Stimulated activated CD4-positive, alpha-beta T cell treated with anti-CD3 and anti-CD28 coated beads, Interleukin-4, amount 100 ng/mL, for 24 hours (primary cell): ENCODE results near the gene CACNG5.
"Not testable (repeated sequence)": the region's sequence is repeated elsewhere in the genome, so short reads cannot be mapped to it uniquely, and the experiment has no call there.

ENCODE experiments used
- DNase-seq: peaks from one replicate; pipeline ENCODE4 v3.0.0-alpha.2; 2020

The CACNG5 gene

GRCh38 chr17:66850692-66851091, 15.8 kb downstream of the CACNG5 start:
- no peak for DNase-seq

DNA sequence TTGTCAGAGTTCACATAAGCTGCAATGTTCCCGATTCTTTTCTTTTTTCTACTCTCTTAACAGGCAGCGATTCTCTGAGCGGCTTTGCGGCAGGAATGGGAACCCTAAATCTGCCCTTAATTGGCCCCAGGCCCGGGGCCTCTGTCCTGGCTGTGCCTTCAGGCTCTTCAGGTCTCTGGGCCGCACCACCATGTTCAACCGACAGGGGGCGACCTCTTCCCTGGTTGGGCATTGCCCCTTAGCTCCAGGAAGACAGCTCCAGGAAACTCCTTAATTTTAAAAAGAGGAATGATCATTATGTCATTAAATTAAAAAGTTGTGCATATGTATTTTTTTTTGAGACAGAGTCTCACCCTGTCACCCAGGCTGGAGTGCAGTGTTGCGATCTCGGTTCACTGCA, 20.3 kb downstream of the CACNG5 start:
- peak; percentile 21 for DNase-seq

- DNase-seq, result no peak
These were observed 23.5 kb downstream of the CACNG5 start for GRCh38 chr17:66858226-66859083.

DNA sequence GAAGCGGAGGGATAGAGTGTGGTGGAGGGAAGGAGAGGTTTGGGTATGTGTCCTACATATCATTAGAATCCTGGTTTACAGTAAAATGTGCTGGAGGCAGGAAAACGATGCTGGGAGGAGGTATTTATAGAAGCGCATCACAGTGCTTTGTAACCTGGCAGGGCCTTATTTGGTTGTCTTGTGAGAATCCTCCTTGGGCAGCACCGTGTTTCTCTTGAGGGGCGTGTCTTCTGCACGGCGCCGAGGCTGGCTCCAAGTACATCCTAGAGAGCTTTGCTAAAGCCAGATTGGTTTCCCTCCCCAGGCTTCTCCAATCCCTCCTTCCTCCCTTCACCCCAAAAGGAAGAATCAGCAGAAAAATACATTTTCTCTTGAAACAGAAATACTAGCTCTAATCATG, 24.4 kb downstream of the CACNG5 start:
- no peak for DNase-seq

- DNase-seq, result no peak
These were observed 25.3 kb downstream of the CACNG5 start for GRCh38 chr17:66860204-66860603.

- DNase-seq, result no peak
These were observed 28.9 kb downstream of the CACNG5 start for GRCh38 chr17:66863820-66864219.

DNA sequence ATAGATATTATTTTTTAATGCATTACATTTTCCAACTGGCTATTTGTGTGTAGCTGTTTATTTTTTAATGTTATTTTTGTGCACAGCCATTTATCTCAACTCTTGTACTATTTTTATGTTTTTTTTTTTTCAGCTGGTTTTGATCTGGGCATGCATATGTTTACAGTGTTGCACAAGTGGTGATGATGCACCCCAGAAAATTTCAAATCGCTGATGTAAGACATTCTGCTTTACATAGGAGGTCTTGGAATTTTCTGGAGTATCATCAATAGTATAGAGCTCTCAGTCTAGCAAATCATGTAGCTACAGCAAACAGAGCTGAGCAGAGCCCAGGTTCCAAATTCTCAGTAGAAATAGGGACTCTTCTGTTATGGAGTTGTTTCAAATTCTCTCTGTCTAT, 30.2 kb downstream of the CACNG5 start:
- no peak for DNase-seq

DNA sequence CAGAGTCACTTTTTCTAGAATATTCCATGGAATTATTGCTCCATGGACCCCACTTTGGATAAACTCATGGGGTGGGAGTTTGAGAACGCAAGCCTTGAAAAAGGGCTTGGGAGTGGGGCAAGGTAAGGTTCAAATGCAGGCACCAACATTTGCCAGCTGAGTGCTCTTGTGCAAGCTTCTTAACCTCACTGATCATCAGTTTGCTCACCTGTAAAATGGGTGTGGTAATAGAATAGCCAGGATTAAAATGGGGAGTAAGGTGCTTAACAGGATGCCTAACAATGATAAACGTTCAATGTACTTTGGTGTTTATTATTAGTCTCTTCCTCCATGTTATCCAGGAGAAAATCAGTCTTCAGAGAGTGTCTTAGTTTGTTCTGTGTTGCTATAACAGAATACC, 39.0 kb downstream of the CACNG5 start:
- DNase-seq, result no peak

DNA sequence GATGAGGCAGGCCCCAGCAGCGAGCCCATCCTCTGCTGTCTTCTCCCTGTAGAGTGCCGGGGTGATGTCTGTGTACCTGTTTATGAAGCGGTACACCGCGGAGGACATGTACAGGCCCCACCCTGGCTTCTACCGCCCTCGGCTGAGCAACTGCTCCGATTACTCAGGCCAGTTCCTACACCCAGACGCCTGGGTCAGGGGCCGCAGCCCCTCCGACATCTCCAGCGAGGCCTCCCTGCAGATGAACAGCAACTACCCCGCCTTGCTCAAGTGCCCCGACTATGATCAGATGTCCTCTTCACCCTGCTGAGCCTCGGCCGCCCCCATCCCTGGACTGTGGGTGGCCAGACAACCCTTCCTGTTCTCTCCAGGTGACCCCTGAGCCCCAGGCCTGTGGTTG, 50.0 kb downstream of the CACNG5 start:
- no peak for DNase-seq

GRCh38 chr17:66885417-66885816, 50.5 kb downstream of the CACNG5 start:
- no peak for DNase-seq

DNA sequence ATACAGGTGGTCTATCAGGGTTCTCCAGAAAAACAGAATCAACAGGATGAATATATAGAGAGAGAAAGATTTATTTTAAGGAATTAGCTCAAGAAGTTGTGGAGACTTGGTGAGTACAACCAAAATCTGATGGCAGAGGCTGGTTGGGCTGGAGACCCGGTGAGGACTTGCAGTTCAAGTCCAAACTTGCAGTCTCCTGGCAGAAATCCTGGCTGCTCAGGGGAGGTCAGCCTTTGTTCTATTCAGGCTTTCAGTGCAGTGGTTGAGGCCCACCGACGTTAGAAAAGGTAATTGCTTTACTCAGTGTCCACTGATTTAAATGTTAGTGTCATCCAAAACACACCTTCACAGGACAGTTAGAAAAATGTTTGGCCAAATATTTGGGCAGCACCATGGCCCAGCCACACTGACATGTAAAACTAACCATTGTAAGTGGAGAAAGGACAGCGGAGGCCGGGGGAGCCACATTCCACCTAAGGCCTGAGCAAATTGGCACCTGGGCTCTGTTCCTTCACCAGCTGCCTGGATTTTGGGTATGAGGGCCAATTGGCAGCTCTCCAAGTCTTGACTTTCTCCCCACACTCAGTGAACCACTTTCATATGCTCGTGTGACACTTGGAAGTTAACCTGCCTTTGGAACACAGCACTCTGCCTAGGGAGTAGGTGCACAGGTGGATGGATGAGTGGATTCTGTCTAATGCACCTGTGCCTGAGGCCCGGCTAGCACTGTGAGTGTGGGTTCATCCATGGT, 54.7 kb downstream of the CACNG5 start:
- no peak for DNase-seq

- no peak for DNase-seq
These were observed 57.3 kb downstream of the CACNG5 start for GRCh38 chr17:66892246-66892645.

DNA sequence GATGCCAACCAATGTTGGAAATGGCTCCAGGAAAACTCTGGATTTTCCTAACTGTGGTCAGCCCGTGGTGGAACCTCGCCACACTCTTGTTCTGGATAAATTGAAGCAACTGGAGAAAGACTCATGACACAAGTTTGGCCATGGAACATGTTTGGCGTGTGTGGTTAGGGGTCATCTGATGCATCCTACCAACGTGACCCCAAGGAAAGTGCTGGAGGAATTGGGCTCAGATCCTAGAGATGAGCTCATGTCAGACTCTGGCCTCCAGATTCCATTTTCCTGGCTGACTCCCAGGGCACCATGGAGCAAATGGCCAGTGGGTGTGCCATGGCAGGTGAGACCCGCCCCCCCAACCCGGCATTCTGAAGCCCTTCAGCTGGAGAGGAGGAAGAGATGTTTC, 58.5 kb downstream of the CACNG5 start:
- no peak for DNase-seq

DNA sequence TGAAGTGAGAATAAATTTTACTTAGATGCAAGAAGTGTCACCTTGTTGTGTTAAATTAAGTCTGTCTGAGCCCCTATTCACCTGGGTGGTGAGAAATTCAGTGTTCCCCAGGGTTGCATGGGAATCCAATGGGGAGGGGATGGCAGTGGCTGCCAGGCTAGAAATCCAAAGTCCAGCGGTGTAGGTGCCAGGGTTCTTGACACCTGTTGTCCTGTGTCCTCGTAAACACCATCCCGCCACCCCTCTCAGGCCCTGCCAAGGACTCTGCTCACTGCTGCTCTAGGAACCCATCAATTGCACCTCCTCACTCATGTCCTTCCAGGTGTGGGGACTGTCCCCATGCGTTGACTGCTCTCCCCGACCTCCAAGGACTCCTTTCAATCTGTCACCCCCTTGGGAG, 58.9 kb downstream of the CACNG5 start:
- DNase-seq, result no peak

DNA sequence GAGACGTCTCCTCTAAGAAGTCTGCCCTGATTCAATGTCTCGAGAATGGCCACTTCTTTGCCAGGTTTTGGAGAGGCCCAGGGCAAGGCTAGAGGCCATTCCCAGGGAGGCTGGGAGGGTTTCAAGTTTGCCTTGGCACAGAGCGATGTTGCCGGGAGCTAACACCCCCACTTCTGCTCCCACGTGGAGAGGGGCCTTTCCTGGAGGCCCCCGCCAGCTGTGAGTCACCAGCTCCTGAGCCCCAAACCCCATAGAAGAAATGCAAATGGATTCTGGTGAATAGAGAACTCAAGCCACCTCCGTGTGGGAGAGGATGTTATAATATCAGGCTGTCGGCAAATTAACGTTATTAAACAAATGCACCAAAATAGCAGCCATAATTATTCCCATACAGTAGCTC, 62.2 kb downstream of the CACNG5 start:
- DNase-seq, result no peak

DNA sequence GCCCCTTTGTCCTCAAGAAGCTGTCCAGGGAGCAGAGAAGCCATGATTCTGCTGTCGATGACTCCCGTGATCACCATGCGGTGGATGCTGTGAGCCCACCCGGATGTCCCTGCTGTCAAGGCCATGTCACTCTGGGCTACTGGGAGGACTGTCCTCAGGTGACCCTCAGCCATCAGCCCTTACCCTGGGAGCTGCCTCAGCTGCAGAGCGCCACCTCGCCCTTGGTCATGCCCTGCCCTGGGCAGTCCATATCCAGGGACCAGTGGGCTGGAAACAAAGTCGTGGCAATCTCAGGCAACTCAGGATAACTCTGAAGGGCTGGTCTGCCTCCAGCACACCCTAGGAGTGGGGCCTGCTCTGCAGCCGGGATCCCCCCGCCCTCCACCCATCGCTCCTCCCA, 63.6 kb downstream of the CACNG5 start:
- DNase-seq, result no peak

GRCh38 chr17:66900126-66901010, 65.5 kb downstream of the CACNG5 start:
- DNase-seq, result no peak

DNA sequence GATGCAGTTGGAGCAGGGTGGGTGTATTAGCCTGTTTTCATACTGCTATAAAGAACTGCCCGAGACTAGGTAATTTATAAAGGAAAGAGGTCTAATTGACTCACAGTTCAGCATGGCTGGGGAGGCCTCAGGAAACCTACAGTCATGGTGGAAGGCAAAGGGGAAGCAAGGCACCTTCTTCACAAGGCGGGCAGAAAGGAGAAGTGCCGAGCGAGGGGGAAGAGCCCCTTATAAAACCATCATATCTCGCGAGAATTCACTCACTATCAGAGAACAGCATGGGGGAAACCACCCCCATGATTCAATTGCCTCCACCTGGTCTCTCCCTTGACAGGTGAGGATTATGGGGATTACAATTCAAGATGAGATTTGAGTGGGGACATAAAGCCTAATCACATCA, 68.4 kb downstream of the CACNG5 start:
- not testable (repeated sequence) for DNase-seq

GRCh38 chr17:66903781-66904180, 68.9 kb downstream of the CACNG5 start:
- DNase-seq, result no peak

GRCh38 chr17:66904760-66905624, 70.1 kb downstream of the CACNG5 start:
- no peak for DNase-seq

- DNase-seq, result peak; percentile 75
These were observed 71.7 kb downstream of the CACNG5 start for GRCh38 chr17:66906321-66907278.
